HG02943 (cell line): ENCODE results near the gene IL17F.
"Not testable (repeated sequence)": the region's sequence is repeated elsewhere in the genome, so short reads cannot be mapped to it uniquely, and the experiment has no call there.

Source experiments
- ATAC-seq: cut with Tn5 transposase; IDR thresholded peaks from one replicate; pipeline ENCODE4 v1.9.1; 2021; ENCODE audit warnings: mild to moderate bottlenecking, low read depth, moderate library complexity; ENCODE audit not compliant: unreplicated experiment

The IL17F gene

DNA sequence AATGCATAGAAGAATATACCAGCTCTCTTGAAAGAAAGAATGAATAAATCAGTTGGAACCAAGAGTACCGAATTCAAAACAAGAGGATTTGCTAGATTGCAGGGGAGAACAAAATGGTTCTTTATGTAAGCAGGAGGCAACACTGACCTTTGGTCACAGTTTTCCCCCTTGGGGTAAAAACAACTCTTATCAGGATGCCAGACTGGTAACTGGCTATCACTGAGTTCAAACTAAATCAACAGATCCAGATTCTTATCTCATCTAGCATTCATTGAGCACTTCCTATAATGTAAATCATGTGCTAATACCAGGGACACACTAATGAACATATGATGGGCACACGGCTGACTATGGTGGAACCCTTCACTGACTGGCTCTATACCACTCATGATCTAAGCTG, 4.8 kb upstream of the IL17F start:
- ATAC-seq: no peak

DNA sequence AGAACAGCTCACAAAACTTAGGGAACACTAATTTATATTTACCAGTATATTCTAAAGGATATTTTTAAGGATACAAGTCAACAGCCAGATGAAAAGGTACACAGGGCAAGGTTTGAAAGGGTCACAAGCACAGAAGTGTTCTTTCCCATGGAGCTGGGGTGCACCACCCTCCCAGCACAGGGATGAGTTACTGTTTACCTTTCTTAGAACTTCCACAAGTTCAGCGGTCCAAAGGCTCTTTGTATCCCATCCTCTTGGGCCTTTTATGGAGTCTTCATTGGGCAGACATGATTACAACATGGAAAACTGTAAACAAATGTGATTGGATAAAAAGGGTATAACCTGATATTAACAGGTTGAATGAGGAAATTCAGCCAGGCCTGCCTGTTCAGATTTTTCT, 1.1 kb upstream of the IL17F start:
- ATAC-seq: no peak

DNA sequence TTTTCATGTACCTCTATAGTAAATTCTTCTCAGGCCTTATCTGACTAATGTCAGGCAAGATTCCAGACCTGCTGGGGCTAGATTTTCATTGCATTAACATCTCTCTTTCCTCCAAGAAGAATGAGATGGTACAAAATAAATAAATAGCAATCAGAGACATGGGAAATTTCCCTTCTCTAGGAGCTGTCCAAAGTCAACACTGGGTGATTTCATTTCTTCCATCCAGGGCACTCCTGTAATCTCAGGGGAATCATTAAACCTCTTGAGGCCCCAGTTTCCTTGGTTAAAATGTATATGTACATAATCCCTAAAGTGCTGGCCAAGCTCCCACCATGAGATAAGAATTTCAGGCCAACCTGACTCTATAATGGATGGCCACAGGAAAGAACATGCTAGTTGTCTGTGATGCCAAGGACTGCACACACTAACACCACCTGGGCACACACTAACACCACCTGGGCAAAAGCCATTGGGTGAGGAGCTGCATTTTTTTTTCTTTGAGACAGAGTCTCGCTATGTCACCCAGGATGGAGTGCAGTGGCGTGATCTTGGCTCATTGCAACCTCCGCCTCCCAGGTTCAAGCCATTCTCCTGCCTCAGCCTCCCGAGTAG, 912 bp downstream of the IL17F start:
- no peak for ATAC-seq

DNA sequence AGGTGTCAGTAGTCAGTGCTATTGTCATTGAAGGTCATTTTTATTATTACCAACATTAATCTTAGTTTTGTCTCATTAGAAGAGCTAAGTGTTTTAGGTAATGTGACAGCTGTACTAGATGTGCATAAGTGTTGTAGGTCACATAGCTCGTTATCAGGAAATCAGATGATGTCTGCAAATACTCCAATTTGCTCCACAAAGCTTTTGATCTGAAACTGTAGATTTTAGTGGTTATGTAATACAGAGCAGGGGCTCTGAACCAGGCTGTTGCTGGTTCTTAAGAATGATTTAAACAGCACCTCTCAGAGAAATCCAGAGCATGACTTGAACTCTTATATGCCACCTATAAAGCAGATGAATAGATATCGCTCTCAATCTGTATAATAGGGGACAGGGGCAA, 2.5 kb downstream of the IL17F start:
- no peak for ATAC-seq

DNA sequence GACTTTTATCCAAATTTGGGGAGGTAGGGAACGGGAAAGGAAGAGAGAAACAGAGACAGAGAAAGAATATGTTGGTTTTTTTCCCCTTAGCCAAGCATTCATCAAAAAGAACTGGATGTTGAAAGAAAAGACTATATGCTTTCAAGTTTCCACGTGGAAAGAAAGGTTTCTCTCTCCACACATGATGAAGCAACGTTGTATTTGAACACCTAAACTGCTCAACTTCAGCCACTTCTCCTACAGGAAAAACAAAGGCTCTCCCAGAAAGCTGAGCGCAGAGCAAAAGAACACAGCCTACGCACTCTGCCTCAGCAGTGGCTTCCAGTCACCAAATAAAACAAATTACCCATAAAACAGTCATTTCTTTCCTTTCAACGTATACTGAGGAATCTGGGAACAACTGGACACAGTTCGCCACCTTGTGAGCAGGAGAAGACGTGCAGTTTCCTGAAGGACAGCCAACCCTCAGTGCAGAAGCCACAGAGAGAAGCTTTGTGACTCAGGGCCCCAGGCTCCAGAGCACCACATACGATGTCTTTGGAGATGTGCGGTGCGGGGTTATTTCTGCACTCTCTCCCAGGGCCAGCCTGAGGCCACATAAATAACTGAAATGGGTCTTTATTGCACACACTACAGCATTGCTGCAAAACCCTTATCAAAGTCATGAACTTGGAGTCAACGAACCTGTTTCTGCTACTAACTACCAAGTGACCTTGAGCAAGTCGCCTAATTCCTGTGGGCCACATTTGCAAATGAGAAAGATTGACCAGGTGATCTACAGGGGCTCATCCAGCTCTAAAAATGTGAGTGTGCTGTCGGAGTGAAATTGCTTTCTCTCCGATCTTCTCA, 10.1 kb downstream of the IL17F start:
- ATAC-seq: no peak

DNA sequence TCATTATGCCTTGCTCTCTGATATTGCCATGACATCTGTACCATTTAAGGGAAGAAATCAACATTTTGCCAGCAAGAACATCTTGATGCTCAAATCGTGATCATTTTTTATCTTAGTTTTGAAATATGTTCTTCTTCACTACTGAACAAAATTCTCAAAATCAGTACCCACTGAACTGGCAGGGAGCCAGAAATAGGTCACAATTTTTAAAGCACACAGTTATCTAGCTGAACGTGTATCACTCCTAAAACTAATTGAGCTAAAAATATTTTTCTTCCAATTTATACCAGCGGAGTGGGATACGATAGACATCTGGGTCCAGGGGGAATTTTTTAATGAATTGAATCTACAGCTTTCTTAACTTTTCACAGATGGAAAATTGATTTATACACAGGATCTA, 11.3 kb downstream of the IL17F start:
- no peak for ATAC-seq

DNA sequence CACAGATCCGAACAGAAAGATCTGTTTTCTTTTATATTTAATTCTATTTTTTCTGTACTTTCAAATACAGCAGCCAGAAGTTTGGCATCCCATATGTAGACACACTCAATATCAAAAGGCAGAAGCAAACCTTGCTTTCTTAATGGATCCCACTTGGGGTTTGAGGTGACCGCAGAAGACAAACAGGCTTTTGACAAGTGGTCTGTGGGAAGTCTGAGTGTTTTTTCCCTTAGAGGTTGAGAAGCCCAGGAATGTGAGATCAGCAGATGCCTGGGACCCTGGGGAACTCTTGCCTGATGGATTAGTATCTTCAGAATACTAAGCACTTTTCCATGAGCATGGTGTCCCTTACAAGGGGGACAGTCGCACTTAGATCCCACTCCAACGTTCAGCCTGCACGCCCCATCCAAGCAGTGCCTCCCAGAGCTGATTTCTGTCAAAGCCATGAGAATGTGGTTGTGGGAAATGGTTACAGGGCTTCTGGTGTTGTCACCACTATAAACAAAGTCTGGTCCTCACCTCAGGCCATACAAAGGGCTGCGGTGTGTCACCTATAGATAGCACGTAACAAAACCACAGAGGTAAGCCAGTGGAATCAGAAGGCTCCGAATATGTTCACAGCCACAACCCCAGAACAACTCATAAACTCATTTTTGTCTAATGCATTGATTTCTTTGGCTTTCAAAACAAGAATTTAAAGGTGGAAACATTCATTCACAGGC, 12.7 kb downstream of the IL17F start:
- ATAC-seq: no peak

DNA sequence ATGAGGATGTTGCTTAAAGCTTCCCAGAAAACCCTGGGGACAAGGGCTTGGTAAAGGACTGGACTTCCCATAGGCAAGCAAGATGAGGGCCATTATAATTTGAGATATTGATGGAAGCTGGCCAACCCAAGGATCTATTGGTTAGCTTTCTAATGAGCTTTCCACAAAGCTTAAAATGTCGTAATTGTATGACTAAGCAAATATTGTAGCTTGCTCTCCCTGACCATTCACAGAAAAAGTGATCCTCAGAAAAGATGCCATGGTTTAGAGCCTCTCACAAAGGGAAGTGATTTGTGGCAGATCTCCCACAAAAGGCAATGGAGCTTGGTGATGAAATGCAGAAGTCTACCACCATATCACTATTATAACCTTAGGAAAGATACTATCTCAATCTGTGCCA, 13.6 kb downstream of the IL17F start:
- no peak for ATAC-seq

DNA sequence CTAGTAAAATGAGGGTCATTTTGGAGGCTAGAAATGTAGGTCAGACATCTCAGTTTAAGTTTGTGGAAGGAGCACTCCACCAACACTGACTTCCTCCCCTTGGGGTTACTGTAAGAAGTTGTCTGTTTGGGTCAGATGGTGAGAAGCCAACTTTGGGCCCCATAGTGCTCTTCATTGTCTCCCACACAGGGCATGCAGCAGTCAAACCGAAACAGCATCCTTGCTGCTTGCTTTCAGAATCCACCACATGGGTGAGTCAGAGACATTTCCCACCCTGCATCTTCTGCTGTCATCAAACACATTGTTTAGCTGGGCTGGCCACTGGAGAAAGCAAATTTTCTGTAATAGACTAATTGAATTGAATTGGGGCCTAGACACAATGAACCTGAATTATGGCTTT, 16.8 kb downstream of the IL17F start:
- ATAC-seq: peak; percentile 99

DNA sequence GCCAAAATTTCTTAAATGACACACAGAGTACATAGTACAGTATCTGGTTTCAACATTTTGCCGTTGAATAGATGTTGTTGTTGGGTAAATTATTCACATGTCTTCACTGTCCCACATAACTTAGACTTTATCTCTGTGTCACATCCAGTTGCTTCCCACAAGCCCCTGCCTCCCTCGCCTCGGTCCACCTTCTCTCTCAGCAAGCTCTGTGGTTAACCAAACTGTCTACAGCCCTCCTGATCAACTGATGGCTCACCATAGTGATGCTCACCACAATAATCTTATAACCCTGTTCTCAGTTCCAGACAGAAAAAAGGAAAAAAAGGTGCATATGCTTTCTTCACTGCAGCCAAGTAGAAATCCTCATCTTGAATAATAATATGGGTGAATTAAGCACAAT, 23.0 kb downstream of the IL17F start:
- peak; percentile 73 for ATAC-seq

DNA sequence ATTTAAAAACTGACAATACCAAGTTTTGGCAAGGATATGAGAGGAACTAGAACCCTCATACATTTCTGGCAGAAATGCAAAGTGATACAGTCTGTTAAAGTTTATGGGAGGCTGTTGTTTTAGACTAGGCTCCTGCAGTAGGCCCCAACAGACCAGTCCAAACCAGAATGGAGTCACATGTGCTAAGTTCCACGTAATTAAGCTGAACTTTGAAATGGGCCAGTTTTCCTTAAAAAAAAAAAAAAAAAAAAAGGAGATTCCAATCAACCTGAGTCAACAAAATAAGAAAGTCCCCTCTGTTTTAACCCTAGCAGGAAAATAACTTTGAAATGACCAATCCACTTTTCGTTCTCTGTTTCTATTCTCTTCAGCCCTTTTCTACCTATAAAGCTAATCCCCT, 26.5 kb downstream of the IL17F start:
- no peak for ATAC-seq

DNA sequence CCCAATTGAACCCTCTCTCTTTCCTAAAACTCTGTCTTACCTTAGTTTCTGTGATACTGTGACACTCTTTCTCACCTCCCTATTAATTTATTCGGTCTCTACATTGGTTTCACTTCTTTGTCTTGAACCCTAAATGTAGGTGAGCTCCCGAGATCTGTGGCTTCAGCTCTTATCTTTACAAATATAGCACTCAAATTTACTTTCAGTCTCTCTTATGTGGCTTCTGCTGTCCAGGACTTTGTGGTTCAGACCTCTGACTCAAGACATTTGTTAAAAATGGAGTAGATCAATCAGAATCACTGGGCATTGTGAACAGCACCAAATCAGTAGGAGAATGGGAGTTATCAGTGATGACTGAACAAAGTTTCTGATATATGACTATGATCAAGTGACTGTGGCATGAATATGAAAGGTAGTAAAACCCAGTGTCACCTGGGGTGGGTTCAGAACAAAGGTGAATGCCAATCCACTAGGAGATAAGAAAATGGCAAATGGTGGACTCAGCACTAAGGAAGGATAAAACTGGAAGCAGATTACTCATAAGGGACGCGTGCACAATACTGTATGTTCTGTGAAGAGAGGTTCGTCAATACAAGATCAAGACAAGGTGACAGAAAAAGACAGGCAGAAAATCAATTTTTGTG, 27.2 kb downstream of the IL17F start:
- ATAC-seq: no peak

DNA sequence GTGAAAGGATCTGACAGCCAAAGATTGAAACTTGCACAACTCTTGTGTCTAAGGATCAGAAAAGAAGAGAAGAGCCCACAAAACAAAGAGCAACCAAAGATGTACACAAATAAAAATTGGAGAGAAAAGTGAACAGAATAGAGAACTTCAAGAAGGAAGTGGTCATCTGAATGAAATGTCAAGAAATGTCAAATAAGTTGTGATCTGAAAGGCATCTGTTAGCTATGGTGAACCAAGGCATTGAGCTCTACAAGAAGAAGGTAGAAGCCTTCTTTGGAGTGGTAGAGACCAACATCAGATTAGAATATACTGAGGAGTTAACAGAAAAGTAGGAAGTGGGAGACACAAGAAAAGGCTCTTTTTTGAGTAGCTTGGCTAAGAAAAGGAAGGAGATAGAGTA, 28.5 kb downstream of the IL17F start:
- no peak for ATAC-seq

DNA sequence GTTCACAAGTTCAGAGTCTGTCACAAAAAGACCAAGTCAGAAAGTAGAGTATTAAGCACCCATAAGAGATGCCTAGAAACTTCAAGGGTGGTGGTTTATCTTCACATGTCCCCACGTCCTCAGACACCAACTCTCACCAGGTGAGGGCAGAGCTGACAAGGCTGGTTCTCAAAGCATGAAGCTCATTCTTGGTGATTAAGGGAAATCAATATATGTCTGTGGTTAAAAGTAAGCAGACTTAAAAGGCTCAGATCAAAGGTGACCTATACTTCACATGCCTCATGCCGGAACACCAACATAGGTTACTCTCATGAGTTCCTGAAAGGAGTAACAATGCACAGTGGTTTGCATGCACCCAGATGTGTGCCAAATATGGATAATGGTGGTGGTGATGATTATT, 31.2 kb downstream of the IL17F start:
- no peak for ATAC-seq

DNA sequence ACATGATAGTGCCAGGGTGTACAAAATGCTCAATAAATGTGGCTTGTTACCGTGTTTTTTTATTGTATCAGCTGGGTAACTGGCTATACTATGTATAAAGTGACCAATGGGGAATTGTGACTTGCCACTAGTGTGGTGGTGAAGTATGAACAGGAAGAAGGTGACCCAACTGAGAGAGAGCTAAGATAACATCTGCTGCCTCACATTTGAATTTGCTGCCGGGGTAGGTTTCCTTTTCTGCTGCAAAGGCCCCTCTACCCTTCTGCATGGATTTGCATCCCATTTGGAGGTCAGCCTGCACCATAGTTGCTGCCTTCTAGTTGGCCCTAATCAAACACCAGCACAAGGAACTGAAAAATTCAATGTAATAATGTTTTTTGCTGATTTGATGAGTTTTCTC, 34.1 kb downstream of the IL17F start:
- ATAC-seq: no peak

DNA sequence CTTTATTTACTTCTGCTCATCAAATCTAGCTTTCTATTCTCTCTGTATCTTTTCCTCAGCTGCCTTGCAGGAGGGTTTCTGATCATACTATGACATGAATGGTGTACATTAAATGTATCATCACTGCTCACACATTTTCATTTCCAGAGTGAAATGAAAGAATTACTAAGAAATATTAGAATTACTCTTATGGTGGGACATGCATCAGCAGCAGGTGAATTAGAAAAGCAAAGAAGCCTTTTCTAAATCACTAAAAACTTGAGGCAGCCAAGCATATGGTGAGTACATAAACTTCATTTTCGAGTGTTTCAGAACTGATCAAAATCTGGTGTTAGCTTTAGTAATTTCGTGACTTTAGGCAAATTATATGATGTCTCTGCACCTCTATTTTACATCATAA, 34.5 kb downstream of the IL17F start:
- no peak for ATAC-seq

DNA sequence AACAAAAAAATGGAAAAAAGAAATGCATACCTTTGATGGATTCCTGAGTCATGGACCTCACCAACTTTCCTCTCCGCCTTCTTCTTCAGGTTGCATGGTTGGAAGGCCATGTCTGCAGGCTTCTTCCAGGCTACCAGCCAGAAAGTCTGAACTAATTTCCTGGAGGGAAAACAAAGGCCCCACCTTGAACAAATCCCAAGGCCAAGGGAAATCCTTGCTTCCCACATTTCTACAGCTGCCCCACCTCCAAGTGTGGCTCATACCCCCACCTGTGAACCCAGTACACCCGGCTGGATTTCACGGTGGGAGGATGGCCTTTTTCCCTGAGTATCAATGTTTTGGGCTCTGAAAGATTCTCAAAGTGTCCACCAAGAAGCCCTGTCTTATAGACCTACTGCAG, 35.7 kb downstream of the IL17F start:
- ATAC-seq: no peak

DNA sequence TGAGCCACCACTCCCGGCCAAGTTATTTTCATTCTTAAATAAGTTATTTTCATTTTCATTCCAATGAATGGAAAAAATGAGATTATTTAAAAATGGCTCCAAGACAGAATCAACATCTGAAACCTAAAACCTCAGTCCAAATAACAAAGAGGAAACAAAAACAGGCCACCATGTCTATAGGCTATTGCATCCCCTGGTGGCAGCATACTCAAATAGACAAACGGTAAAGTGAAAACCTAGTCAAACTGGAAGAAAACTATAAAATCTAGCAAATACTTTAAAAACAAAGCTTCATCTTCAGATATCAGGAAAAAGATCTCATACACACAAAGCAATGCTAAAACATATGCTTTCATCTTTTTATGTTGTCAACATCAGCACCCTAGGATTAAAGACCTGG, 37.2 kb downstream of the IL17F start:
- ATAC-seq: no peak

DNA sequence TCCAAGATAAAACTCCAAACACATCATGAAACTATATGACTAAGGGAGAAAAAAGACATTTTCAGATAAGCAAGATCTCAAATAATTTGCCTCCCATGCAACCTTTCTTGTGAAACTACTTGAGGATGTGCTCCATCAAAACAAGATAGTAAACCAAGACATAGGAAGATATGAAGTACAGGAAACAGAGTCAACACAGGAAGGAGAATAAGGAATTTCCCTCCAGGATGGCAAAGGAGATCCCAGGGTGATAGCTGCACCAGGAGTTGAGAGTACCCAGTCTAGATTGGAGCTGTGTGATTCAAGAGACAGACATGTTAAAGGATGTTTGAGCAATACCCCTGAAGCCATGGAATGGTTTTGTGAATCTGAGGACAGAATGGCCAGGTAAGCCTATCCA, 42.8 kb downstream of the IL17F start:
- ATAC-seq: no peak

DNA sequence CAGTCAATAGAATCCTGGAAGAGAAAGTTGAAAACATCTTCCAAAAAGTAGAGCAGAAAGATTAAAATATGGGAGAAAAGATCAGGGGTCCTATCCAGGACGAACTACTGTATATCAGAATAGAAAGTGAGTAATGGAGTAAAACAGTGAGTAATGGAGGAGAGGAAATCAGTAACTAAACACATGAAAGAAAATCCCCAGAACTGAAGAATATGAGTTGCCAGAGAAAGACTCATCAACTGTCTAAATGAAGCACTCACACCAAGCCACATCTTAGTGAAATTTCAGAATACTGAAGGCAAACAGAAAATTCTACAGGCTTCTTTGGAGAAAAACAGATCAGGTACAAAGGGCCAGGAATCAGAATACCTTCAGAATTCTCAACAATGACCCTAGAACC, 43.3 kb downstream of the IL17F start:
- no peak for ATAC-seq

DNA sequence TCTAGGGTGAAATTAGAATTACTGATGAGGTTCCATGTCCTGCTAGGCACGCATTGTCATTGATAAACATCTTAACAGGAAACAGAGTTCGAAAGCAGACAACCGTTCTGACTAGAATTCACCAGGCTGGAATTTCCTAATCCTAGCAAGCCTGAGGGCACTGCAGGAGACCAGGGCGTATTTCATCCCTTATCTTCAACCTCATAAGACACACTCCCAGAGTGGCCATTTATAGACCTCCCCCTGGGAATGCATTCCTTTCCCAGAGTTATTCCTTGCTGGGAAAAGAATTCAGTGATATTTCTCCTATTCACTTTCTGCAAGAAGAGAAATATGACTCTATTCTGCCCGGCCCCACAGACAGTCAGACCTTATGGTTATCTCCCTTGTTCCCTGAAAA, 44.2 kb downstream of the IL17F start:
- ATAC-seq: not testable (repeated sequence)
